ENCODE measurements around the gene CCDC187. TPM values are rescaled to one million over a fixed set of nuclear protein-coding genes. Genes with fewer than 3 reads are reported as not detected.
"Not testable (repeated sequence)": the region's sequence is repeated elsewhere in the genome, so short reads cannot be mapped to it uniquely, and the experiment has no call there.

The CCDC187 gene
- total RNA-seq (2014; rRNA removed; shearing (Covaris generic)), result not detected in 2 replicates

DNA sequence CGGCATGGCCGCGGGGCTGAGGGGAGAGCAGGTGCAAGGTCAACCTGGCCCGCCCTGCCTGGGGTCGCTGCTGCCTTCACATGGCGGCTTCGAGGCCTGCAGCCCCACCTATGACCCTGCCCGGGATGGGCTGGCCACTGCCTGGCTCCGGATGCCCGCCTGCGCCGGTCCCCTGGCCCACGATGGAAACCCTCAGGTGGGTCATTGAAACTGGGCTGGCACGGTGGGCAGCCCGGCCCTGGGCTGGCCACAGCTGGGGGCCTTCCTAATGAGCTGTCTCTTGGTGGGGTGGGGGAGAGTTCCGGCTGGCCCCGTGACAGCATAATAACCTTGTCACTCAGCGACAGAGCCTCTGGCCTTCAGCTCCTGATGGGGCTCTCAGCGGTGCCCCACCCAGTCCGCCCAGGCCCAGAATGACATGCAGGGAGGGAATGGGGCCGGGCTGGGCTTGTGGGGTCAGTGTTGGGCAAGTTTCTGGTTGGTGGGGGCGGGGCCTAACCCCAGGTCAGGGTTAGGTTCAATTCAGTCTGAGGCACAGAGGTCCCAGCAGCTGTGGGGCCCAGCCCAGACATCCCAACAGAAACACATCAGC lies at the start of gene CCDC187:
CCDC187 (minus strand) TSS at position 270 of the 592 bp plus-strand sequence; CDS start at position 6, 264 bp downstream.
- Histone ChIP-seq H3K9me3 (replicated peaks) (0 out of 2 replicates have a peak, but pooled peaks cover 3% of the 10 kb centered on the region), H3K4me1 (replicated peaks) (no peaks in the 10 kb centered on the region), H3K27ac (no peak within 1 kb of the TSS), H3K27me3 (replicated peaks) (no peaks in the 10 kb centered on the region; the same call in 1 of the 2 replicates), H3K4me3 (no peak within 1 kb of the TSS), H3K36me3 (no peaks in the 10 kb centered on the region)
- DNase-seq (ENCODE audit: low read depth in 1 of 2, low spot score in 2 of 2), result no peak

DNA sequence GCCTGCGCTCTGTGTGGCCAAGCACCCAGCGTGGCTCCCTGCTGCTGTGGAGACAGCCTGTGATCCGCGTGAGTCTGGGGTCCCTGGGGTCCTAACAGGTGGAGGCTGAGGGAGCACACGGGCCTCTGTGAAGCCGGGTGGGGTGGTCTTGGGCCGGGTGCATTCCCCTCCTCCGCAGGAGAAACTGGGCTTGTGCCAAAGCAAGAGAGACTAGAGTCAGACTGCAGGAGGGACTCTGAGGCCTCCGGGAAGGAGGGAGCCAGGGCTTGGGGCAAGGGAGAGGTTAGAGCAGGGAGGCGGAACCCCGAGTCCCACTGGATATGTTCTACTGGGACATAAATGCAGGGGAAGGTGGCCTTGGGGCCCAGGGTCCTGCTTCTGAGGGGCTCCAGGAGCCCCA lies 49.2 kb upstream of the CCDC187 start:
- H3K4me3 ChIP-seq, result no peak overlapping the region
- H3K4me1 ChIP-seq (replicated peaks), result peaks cover 19% of the 10 kb centered on the region
- no peaks in the 10 kb centered on the region for H3K9me3 ChIP-seq (replicated peaks)
- H3K27ac ChIP-seq, result no peak overlapping the region
- no peak for DNase-seq (ENCODE audit: low read depth in 1 of 2, low spot score in 2 of 2)
- H3K27me3 ChIP-seq (replicated peaks), result no peaks in the 10 kb centered on the region
- H3K36me3 ChIP-seq, result peaks cover 84% of the 10 kb centered on the region

GRCh38 chr9:136352682-136353081 lies 48.8 kb upstream of the CCDC187 start:
- H3K27ac ChIP-seq, result no peak overlapping the region
- H3K27me3 ChIP-seq (replicated peaks), result no peaks in the 10 kb centered on the region
- H3K4me1 ChIP-seq (replicated peaks), result peaks cover 19% of the 10 kb centered on the region
- no peaks in the 10 kb centered on the region for H3K9me3 ChIP-seq (replicated peaks)
- peaks cover 83% of the 10 kb centered on the region for H3K36me3 ChIP-seq
- DNase-seq (ENCODE audit: low read depth in 1 of 2, low spot score in 2 of 2), result no peak
- H3K4me3 ChIP-seq, result no peak overlapping the region

DNA sequence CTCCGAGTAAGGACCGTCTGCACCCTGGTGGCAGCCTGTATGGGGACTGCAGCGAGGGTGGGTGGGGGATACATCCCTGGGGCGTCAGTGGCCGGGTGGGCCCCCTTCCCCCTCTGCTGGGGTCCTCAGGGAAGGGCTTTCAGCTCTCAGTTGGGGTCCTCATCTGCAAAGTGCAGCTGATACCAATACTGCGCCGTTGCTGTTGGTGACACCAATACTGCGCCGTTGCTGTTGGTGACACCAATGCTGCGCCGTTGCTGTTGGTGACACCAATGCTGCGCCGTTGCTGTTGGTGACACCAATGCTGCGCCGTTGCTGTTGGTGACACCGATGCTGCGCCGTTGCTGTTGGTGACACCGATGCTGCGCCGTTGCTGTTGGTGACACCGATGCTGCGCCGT lies 48.0 kb upstream of the CCDC187 start:
- DNase-seq (ENCODE audit: low read depth in 1 of 2, low spot score in 2 of 2); H3K4me3 ChIP-seq; H3K27me3 ChIP-seq (replicated peaks); H3K27ac ChIP-seq; H3K9me3 ChIP-seq (replicated peaks): not testable (repeated sequence)
- Histone ChIP-seq H3K36me3 (peaks cover 83% of the 10 kb centered on the region), H3K4me1 (replicated peaks) (peaks cover 19% of the 10 kb centered on the region)

DNA sequence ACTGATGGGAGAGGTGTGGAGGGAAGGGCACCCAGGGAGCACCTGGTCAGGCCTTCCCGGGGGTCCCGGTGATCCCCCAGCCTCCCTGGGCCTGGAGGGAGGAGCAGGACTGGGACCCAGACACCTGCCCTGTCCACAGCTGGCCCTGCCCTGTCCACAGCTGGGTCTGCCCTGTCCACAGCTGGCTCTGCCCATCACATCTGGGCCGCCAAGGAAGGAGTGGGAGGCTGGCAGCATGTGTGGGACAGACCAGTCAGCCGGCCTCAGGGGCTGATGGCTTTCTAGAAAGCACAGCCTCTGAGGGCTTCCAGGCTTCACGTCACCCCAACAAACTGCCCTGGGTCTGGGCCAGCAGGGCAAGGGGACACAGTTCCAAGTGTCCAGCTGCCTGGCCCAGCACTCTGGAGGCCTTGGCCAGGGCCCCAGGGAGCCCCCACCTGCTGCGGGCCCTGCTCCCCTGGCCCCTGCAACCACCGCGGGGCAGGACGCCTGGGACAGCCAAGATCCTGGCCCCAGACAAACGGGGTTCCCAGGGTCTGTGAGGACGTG lies 47.4 kb upstream of the CCDC187 start:
- DNase-seq (ENCODE audit: low read depth in 1 of 2, low spot score in 2 of 2), result no peak
- Histone ChIP-seq H3K9me3 (replicated peaks) (no peaks in the 10 kb centered on the region), H3K4me3 (no peak overlapping the region), H3K27me3 (replicated peaks) (no peaks in the 10 kb centered on the region), H3K27ac (no peak overlapping the region), H3K36me3 (peaks cover 83% of the 10 kb centered on the region), H3K4me1 (replicated peaks) (peaks cover 19% of the 10 kb centered on the region)

- Histone ChIP-seq H3K9me3 (replicated peaks) (no peaks in the 10 kb centered on the region), H3K27ac (no peak overlapping the region), H3K27me3 (replicated peaks) (no peaks in the 10 kb centered on the region), H3K4me1 (replicated peaks) (peaks cover 12% of the 10 kb centered on the region), H3K4me3 (no peak overlapping the region), H3K36me3 (peaks cover 90% of the 10 kb centered on the region)
- no peak for DNase-seq (ENCODE audit: low read depth in 1 of 2, low spot score in 2 of 2)
Measured at GRCh38 chr9:136349546-136349945, 45.7 kb upstream of the CCDC187 start.

DNA sequence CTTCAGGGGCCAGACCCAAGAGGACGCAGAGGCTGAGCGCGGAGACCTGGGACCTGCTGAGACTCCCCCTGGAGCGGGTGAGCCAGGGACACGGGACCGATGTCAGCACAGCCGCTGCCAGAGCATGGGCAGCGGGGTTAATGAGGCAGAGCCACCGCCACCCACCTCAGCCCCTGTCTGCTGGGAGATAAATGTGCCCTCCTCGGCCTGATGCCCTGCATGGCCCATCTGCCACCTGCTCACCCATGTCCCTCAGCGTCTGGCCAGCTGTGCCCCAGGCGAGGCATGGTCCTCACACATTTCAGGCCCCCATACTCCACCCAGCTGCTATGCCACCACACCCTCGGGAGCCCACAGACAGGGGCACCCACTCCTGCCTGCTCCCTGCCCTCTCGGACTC lies 44.8 kb upstream of the CCDC187 start:
- Histone ChIP-seq H3K4me3 (no peak overlapping the region), H3K36me3 (peaks cover 89% of the 10 kb centered on the region), H3K27me3 (replicated peaks) (no peaks in the 10 kb centered on the region), H3K27ac (no peak overlapping the region), H3K4me1 (replicated peaks) (peaks cover 4% of the 10 kb centered on the region; the same call in 1 of the 2 replicates), H3K9me3 (replicated peaks) (no peaks in the 10 kb centered on the region)
- DNase-seq (ENCODE audit: low read depth in 1 of 2, low spot score in 2 of 2), result no peak

DNA sequence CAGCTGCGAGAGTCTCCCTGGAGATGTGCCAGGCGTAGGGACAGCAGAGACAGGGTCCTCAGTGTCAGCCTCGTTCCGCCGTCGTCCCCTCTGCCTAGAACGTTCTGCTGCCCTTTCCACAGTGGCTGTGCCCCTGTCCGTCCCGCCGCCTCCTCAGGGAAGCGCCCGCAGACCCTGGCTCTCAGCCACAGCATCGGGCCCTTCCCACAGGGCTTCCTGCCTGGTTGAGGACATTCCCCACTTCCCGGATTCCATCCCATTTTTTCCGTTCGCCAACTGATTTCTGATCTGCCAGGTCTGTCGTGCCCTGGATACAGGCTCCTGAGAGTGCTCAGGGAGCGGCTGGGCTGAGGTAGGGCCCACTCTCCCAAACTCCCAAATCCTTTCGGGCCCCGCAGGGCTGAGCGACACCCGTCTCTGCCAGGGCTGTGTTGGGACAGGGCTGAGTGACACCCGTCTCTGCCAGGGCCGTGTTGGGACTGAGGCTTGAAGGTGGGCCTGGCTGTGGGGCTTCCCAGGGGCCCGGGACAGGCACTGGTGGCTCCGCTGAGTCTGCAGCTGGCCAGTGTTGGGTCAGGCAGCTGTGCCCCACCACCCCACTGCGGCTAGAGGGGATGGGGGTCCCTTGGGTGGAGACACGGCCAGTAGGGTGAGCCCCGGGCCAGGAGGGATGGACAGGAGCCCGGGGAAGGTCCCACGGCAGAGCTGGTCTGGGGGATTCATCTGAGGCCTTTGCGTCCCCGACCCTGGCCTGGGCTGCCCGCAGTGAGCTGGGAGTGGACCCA lies 43.8 kb upstream of the CCDC187 start:
- H3K9me3 ChIP-seq (replicated peaks), result no peaks in the 10 kb centered on the region
- H3K36me3 ChIP-seq, result peaks cover 89% of the 10 kb centered on the region
- no peaks in the 10 kb centered on the region for H3K27me3 ChIP-seq (replicated peaks)
- DNase-seq (ENCODE audit: low read depth in 1 of 2, low spot score in 2 of 2), result no peak
- no peaks in the 10 kb centered on the region; the same call in 1 of the 2 replicates for H3K4me1 ChIP-seq (replicated peaks)
- H3K27ac ChIP-seq, result no peak overlapping the region
- no peak overlapping the region for H3K4me3 ChIP-seq

- Histone ChIP-seq H3K27me3 (replicated peaks) (no peaks in the 10 kb centered on the region), H3K36me3 (peaks cover 93% of the 10 kb centered on the region), H3K9me3 (replicated peaks) (no peaks in the 10 kb centered on the region), H3K4me1 (replicated peaks) (no peaks in the 10 kb centered on the region; the same call in 1 of the 2 replicates), H3K27ac (no peak overlapping the region), H3K4me3 (no peak overlapping the region)
- no peak for DNase-seq (ENCODE audit: low read depth in 1 of 2, low spot score in 2 of 2)
Measured at GRCh38 chr9:136346927-136347465, 43.1 kb upstream of the CCDC187 start.

DNA sequence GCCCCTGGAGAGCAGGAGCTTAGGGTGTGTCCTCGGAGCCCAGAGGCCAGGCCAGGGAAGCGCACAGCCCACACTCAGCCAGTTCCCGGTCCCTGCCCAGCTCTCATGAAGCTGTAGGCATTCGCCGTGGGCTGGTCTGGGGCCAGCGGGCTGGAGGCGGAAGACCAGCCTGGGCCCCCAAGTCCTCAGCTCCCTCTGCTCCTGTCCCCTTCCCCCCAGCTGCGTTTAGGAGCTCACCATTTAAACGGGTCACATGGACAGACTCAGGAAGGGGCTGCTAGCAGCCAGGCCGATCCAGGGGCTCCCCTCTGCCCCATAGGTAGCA lies 42.2 kb upstream of the CCDC187 start:
- no peaks in the 10 kb centered on the region; the same call in 1 of the 2 replicates for H3K4me1 ChIP-seq (replicated peaks)
- no peaks in the 10 kb centered on the region for H3K27me3 ChIP-seq (replicated peaks)
- H3K4me3 ChIP-seq, result no peak overlapping the region
- no peak for DNase-seq (ENCODE audit: low read depth in 1 of 2, low spot score in 2 of 2)
- H3K9me3 ChIP-seq (replicated peaks), result no peaks in the 10 kb centered on the region
- peaks cover 96% of the 10 kb centered on the region for H3K36me3 ChIP-seq
- H3K27ac ChIP-seq, result no peak overlapping the region

GRCh38 chr9:136345281-136346156 lies 41.6 kb upstream of the CCDC187 start:
- no peaks in the 10 kb centered on the region; the same call in 1 of the 2 replicates for H3K4me1 ChIP-seq (replicated peaks)
- H3K27me3 ChIP-seq (replicated peaks), result no peaks in the 10 kb centered on the region
- H3K4me3 ChIP-seq, result no peak overlapping the region
- peaks cover 96% of the 10 kb centered on the region for H3K36me3 ChIP-seq
- no peak for DNase-seq (ENCODE audit: low read depth in 1 of 2, low spot score in 2 of 2)
- no peak overlapping the region for H3K27ac ChIP-seq
- no peaks in the 10 kb centered on the region for H3K9me3 ChIP-seq (replicated peaks)

DNA sequence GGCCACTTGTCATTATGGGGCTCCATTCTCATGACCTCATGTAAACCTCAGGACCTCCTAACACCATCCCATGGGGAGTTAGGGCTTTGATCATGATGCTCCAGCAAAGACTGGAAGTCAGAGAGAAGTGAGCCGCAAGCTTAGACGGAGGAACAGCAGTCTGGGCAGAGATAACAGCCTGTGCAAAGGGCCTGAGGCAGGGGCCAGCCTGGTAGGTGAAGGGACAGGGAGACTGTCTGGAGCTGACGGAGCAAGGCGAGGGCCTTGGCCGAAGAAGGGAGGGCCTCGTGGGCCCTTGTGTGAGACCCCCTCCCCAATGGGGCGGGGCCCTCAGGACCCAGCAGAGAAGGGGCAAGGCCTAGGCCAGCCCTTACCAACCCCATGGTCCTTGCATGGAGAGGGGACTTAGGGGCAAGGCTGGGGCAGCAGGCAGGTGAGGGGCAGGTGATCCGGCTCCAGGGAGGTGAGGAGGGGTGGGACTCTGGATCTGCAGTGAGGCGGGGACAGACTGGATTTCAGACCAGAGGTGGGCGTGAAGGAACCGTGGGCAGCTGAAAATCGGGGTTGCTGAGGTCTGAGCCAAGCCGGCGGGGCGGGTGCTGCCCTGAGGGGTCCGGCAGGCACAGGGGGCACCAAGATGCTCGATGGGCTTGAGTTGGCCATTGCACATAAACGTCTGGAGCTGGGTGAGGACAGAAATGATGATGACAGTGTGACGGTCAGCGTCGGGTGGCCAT lies 40.8 kb upstream of the CCDC187 start:
- Histone ChIP-seq H3K27ac (no peak overlapping the region), H3K9me3 (replicated peaks) (no peaks in the 10 kb centered on the region), H3K27me3 (replicated peaks) (no peaks in the 10 kb centered on the region), H3K36me3 (peaks cover 96% of the 10 kb centered on the region), H3K4me1 (replicated peaks) (no peaks in the 10 kb centered on the region; the same call in 1 of the 2 replicates), H3K4me3 (no peak overlapping the region)
- no peak for DNase-seq (ENCODE audit: low read depth in 1 of 2, low spot score in 2 of 2)

GRCh38 chr9:136343884-136344269 lies 40.0 kb upstream of the CCDC187 start:
- Histone ChIP-seq H3K27me3 (replicated peaks) (no peaks in the 10 kb centered on the region), H3K4me1 (replicated peaks) (peaks cover 4% of the 10 kb centered on the region), H3K9me3 (replicated peaks) (no peaks in the 10 kb centered on the region), H3K4me3 (no peak overlapping the region), H3K27ac (no peak overlapping the region), H3K36me3 (peaks cover 96% of the 10 kb centered on the region)
- DNase-seq (ENCODE audit: low read depth in 1 of 2, low spot score in 2 of 2), result no peak

Data from SJSA1 (cell line).